Mesendoderm (in vitro differentiated cells): Measurements from ENCODE around the gene NLK.

Experiments
- DNase-seq: peaks from one replicate; pipeline ENCODE4 v3.0.0; 2013
- H2AK5ac ChIP-seq: 2 replicates; pipeline ENCODE4 v1.6.1; 2013; ENCODE audit warnings: low read length, inconsistent platforms
- H2BK120ac ChIP-seq: 2 replicates; pipeline ENCODE4 v1.6.1; 2013; ENCODE audit warnings: low read depth, mild to moderate bottlenecking, low read length, moderate library complexity, mixed read lengths
- H2BK15ac ChIP-seq: replicated peaks from 2 replicates; pipeline ENCODE4 v1.6.1; 2013; ENCODE audit warnings: low read depth, mild to moderate bottlenecking, moderate library complexity
- H2BK5ac ChIP-seq: 2 replicates; pipeline ENCODE4 v1.6.1; 2013; ENCODE audit warnings: low read length, inconsistent platforms
- H3K18ac ChIP-seq: 2 replicates; pipeline ENCODE4 v1.6.1; 2013; ENCODE audit warnings: mild to moderate bottlenecking, low read length, mixed read lengths
- H3K23ac ChIP-seq: one replicate; pipeline ENCODE4 v1.6.1; 2013; ENCODE audit warnings: low read length
- H3K27ac ChIP-seq: 2 replicates; pipeline ENCODE4 v1.5.1; 2013; ENCODE audit warnings: low read depth, mild to moderate bottlenecking, inconsistent platforms, low read length, moderate library complexity
- H3K27me3 ChIP-seq: 2 replicates; pipeline ENCODE4 v1.6.1; 2013; ENCODE audit warnings: low read length, control low read depth, mild to moderate bottlenecking, inconsistent platforms; ENCODE audit not compliant: insufficient read depth, poor library complexity
- H3K36me3 ChIP-seq: 2 replicates; pipeline ENCODE4 v1.6.1; 2013; ENCODE audit warnings: low read length, inconsistent platforms; ENCODE audit not compliant: control insufficient read depth, insufficient read depth
- H3K4ac ChIP-seq: one replicate; pipeline ENCODE4 v1.6.1; 2013; ENCODE audit warnings: low read depth, mild to moderate bottlenecking, low read length, moderate library complexity
- H3K4me1 ChIP-seq: 2 replicates; pipeline ENCODE4 v1.6.1; 2013; ENCODE audit warnings: low read depth, low read length, inconsistent platforms; ENCODE audit not compliant: control insufficient read depth
- H3K4me2 ChIP-seq: 2 replicates; pipeline ENCODE4 v1.6.1; 2013; ENCODE audit warnings: low read length
- H3K4me3 ChIP-seq: 2 replicates; pipeline ENCODE4 v1.5.1; 2013; ENCODE audit warnings: mild to moderate bottlenecking, low read length
- H3K56ac ChIP-seq: one replicate; pipeline ENCODE4 v1.6.1; 2013; ENCODE audit warnings: low read length
- H3K79me1 ChIP-seq: 2 replicates; pipeline ENCODE4 v1.6.1; 2013; ENCODE audit warnings: low read length, inconsistent platforms
- H3K79me2 ChIP-seq: 2 replicates; pipeline ENCODE4 v1.6.1; 2013; ENCODE audit warnings: mild to moderate bottlenecking, low read length; ENCODE audit not compliant: control insufficient read depth, insufficient read depth
- H3K9ac ChIP-seq: 2 replicates; pipeline ENCODE4 v1.6.1; 2013; ENCODE audit warnings: low read length, inconsistent platforms
- H4K5ac ChIP-seq: one replicate; pipeline ENCODE4 v1.6.1; 2013; ENCODE audit warnings: low read length
- H4K8ac ChIP-seq: one replicate; pipeline ENCODE4 v1.6.1; 2013; ENCODE audit warnings: low read depth, mild to moderate bottlenecking, control low read depth, low read length, moderate library complexity
- WGBS: extraction: QIAGEN DNeasy Blood & Tissue Kit; methylation state at CpG from one replicate; pipeline ENCODE4 v1.1.7; 2013; ENCODE audit warnings: low lambda C conversion rate, missing lambda C conversion rate; ENCODE audit not compliant: insufficient coverage; ENCODE audit errors: extremely low coverage; 5-methylcytosine and 5-hydroxymethylcytosine counted together

The NLK gene

DNA sequence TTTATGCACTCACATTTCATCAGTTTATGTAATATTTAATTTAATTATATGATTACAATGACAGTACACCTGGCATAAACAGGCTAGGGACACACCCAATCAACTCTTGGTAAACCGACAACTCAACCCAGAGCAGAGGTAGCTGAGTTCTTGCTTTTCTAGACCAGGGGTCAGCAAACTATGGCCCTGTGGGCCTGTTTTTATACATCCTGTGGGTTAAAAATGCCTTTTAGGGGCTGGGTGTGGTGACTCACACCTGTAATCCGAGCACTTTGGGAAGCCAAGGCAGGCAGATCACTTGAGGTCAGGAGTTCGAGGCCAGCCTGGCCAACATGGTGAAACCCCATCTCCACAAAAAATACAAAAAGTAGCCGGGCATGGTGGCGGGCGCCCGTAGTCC is 177.3 kb downstream of the NLK start:
- WGBS: no CpG with 5 or more reads among the region's 7 CpGs
- H3K4me3 ChIP-seq: no peak overlapping the region
- no peak overlapping the region for H2BK15ac ChIP-seq
- H3K27me3 ChIP-seq: no peaks in the 10 kb centered on the region
- H2BK5ac ChIP-seq: no peak overlapping the region
- H3K4me2 ChIP-seq: no peak overlapping the region
- H3K4me1 ChIP-seq: no peaks in the 10 kb centered on the region
- H3K9ac ChIP-seq: no peak overlapping the region
- no peak overlapping the region for H3K4ac ChIP-seq
- no peak overlapping the region for H2AK5ac ChIP-seq
- no peak overlapping the region for H3K56ac ChIP-seq
- H3K79me1 ChIP-seq: no peaks in the 10 kb centered on the region
- H3K79me2 ChIP-seq: no peaks in the 10 kb centered on the region
- H3K36me3 ChIP-seq: peaks cover 2% of the 10 kb centered on the region
- H2BK120ac ChIP-seq: no peak overlapping the region
- DNase-seq: no peak
- H3K27ac ChIP-seq: no peak overlapping the region
- H3K18ac ChIP-seq: no peak overlapping the region
- no peak overlapping the region for H4K5ac ChIP-seq
- no peak overlapping the region for H4K8ac ChIP-seq
- no peak overlapping the region for H3K23ac ChIP-seq

DNA sequence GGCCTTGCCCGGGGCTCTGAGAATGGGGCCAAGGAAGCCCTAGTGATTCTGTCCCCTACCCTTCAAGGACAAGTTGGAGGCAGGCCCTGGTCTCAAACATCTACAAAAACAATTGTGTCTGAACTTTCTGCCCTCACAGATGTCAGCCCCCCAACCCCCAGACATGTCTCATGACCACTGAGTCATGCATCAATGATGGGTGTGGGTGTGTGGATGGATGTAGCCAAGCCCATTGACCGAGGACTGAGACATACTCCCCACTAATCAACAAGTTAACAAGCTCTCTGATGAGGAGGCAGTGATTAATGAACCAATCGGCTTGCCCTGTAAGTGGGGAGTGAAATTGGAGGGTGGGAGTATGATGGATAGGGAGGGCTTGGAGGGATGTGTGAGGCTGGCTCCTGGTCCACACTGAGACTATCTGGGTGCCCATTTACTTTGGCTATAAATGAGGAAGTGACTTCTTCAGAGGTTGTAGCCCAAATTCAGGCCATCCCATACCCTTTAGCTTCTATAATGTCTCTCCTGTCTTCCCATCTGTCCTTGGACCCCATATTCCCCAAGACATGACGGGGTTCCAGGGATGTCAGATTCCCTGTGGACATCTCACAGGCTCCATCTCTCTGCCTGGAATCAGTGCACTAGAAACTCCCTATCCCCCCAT is 179.4 kb downstream of the NLK start:
- Histone ChIP-seq H4K8ac (no peak overlapping the region), H2AK5ac (no peak overlapping the region), H3K79me1 (no peaks in the 10 kb centered on the region), H4K5ac (no peak overlapping the region), H3K9ac (no peak overlapping the region), H3K4me3 (no peak overlapping the region), H2BK5ac (no peak overlapping the region), H3K23ac (no peak overlapping the region), H3K4me1 (no peaks in the 10 kb centered on the region), H3K56ac (no peak overlapping the region), H3K27ac (no peak overlapping the region), H3K4ac (no peak overlapping the region), H3K4me2 (no peak overlapping the region), H2BK15ac (no peak overlapping the region), H2BK120ac (no peak overlapping the region), H3K36me3 (peaks cover 2% of the 10 kb centered on the region), H3K27me3 (no peaks in the 10 kb centered on the region), H3K18ac (no peak overlapping the region), H3K79me2 (no peaks in the 10 kb centered on the region)
- WGBS: no CpG with 5 or more reads among the region's 4 CpGs
- no peak for DNase-seq

- Histone ChIP-seq H2BK120ac (no peak overlapping the region), H2AK5ac (no peak overlapping the region), H3K36me3 (peaks cover 2% of the 10 kb centered on the region), H3K56ac (no peak overlapping the region), H3K4me2 (no peak overlapping the region), H3K4ac (no peak overlapping the region), H2BK15ac (no peak overlapping the region), H3K27me3 (no peaks in the 10 kb centered on the region), H4K5ac (no peak overlapping the region), H2BK5ac (no peak overlapping the region), H3K27ac (no peak overlapping the region), H3K23ac (no peak overlapping the region), H3K79me2 (no peaks in the 10 kb centered on the region), H4K8ac (no peak overlapping the region), H3K4me3 (no peak overlapping the region), H3K9ac (no peak overlapping the region), H3K79me1 (no peaks in the 10 kb centered on the region), H3K18ac (no peak overlapping the region), H3K4me1 (peaks cover 4% of the 10 kb centered on the region)
- no CpG with 5 or more reads among the region's 3 CpGs for WGBS
- no peak for DNase-seq
Observed at GRCh38 chr17:28225271-28225670, 182.8 kb downstream of the NLK start.

DNA sequence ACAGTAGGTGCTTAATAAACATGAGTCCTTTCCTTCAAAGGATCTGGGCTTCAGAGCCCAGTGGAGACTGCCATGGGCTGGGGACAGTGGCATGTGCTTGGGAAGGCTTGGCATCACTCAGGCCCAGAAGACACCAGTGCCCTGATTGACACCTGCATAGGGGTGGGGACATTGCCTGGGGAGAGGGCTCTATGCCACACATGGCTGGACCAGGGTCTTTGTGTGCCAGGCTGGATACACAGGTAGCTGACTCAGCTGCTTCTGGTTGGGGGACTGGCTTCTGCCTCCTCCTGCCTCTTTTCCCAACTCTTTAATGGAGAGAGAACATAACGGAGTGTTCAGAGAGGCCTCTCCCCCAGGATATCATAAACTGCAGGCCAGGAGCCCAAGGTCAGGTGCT is 183.4 kb downstream of the NLK start:
- no peak overlapping the region for H3K56ac ChIP-seq
- H3K79me1 ChIP-seq: no peaks in the 10 kb centered on the region
- H3K36me3 ChIP-seq: peaks cover 2% of the 10 kb centered on the region
- no peaks in the 10 kb centered on the region for H3K27me3 ChIP-seq
- no peak overlapping the region for H3K9ac ChIP-seq
- H2AK5ac ChIP-seq: no peak overlapping the region
- H3K4me3 ChIP-seq: no peak overlapping the region
- H2BK15ac ChIP-seq: no peak overlapping the region
- H3K23ac ChIP-seq: no peak overlapping the region
- H3K4me2 ChIP-seq: no peak overlapping the region
- H3K4ac ChIP-seq: no peak overlapping the region
- H4K8ac ChIP-seq: no peak overlapping the region
- H4K5ac ChIP-seq: no peak overlapping the region
- no peak for DNase-seq
- WGBS: no CpG with 5 or more reads among the region's 1 CpG
- no peak overlapping the region for H3K27ac ChIP-seq
- H2BK5ac ChIP-seq: no peak overlapping the region
- no peak overlapping the region for H3K18ac ChIP-seq
- H3K4me1 ChIP-seq: peaks cover 4% of the 10 kb centered on the region
- no peak overlapping the region for H2BK120ac ChIP-seq
- no peaks in the 10 kb centered on the region for H3K79me2 ChIP-seq

DNA sequence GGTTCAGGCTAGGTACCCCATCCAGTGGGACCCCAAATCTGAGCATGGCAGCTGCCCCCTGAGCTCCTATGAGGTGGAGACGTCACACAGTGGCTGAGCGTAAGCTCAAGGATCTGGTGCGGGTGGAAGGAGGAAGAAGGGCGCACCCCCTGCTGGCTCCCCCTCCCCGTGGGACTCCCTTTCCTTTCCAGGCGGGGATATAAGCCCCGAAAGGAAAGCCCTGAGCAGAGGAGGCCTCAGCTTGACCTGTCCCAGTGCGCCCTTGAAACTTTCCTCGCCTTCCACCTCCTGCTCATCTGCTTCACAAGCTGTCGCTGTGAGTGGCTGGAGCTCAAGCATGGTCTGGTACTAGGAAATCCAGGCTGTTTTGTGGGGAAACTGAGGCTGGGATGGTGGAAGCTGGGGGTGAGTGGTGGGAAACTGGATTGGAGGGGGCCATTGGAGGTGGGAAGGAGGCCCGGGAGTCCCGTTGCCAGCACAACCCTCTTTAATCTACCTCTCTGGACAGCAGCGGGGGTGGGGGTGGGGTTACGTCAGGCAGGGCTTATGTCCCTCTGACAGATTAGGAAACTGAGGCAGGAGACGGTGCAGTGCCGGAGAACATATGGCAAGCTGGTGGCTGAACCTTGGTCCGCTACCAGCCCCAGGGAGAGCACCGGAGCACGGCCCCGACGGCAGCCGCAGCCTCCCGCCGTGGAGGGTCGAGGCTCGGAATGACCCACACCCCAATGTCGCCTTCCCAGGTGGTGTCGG is 184.3 kb downstream of the NLK start:
- Histone ChIP-seq H3K4me3 (peak overlapping the region; percentile 35), H3K27me3 (no peaks in the 10 kb centered on the region), H3K4me2 (peak overlapping the region; percentile 80), H3K4me1 (peaks cover 4% of the 10 kb centered on the region), H2BK15ac (no peak overlapping the region), H3K18ac (no peak overlapping the region), H3K27ac (no peak overlapping the region), H2BK5ac (no peak overlapping the region), H3K79me2 (no peaks in the 10 kb centered on the region), H3K23ac (peak overlapping the region; percentile 97), H4K5ac (no peak overlapping the region), H3K36me3 (no peaks in the 10 kb centered on the region), H3K79me1 (no peaks in the 10 kb centered on the region), H3K9ac (peak overlapping the region; percentile 83), H2AK5ac (no peak overlapping the region), H2BK120ac (no peak overlapping the region), H3K56ac (peak overlapping the region; percentile 93), H4K8ac (no peak overlapping the region), H3K4ac (no peak overlapping the region)
- no peak for DNase-seq
- no CpG with 5 or more reads among the region's 28 CpGs for WGBS
